ENCODE results near the gene ZBTB43.
"Not testable (repeated sequence)": the region's sequence is repeated elsewhere in the genome, so short reads cannot be mapped to it uniquely, and the experiment has no call there.

ZBTB43 gene

DNA sequence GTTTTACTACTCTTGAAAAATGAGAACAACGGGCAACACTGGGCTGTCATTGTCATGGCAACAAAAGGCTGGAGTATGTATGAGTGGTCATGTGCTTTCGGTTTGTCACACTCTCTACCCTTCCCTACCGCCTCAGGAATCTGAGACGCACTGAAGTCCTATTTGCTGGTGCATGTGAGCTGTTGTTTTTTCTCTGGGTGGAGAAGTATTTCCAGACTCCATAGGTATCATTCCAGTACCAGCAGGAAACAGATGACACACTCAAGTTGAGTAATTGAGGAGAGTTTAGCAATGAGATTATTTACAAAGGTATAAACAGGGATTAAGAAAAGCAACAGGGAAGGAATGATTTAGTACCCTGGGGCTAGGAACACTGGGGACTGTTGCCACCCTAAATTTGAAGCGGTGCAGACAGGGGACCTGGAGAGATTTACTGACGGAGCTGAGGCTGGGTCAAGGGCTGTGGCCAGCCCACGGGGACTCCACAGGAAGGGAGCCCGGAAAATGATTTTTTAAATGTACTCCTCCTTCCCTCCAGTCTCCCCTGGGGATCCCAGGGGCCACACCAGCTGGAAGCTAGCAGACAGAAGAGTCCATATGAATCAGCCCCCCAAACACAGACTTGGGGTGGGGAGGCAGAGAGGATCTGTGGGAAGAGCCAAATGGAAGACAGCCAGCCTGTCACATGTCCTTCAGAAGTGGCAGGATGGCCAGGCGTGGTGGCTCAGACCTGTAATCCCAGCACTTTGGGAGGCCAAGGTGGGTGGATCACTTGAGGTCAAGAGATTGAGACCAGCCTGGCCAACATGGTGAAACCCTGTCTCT, 13.2 kb upstream of the ZBTB43 start:
- DNase-seq: no peak

GRCh38 chr9:126793686-126794417, 11.0 kb upstream of the ZBTB43 start:
- DNase-seq: no peak

- no peak for DNase-seq
Measured at GRCh38 chr9:126794441-126794840, 10.4 kb upstream of the ZBTB43 start.

DNA sequence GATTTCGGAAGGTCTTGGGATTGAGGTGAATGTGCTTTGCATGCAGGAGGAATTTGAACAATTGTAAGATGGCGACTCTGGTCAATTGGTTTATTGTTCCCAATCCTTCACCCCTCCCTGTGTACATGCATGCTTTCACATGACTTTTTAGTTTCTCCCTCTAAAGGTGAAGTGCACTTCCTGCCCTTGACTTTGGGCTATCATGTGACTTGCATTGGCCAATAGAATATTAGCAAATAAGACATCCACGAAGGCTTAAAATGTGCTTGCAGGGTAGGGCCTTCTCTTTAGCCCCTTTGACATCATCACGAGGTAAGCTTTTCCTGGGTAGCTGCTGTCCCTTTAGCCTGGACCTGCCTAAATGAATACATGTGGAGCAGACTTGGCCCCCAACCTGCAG, 8.1 kb upstream of the ZBTB43 start:
- DNase-seq: no peak

DNA sequence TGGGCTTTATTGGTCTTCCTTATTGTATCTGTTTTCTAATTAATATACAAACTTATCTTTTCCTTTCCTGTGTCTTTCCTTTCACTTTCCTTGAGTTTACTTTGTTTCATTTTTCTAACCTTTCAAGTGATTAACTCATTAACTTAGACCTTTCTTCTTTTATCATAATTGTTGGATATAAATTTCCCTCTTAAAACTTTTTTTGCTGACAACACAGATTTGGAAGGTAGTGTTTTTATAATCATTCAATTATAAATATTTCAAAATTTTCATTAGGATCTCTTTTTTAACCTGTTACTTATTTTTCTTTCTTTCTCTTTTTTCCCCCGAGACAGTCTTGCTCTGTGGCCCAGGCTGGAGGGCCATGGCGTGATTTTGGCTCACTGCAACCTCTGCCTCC, 6.9 kb upstream of the ZBTB43 start:
- DNase-seq: no peak

DNA sequence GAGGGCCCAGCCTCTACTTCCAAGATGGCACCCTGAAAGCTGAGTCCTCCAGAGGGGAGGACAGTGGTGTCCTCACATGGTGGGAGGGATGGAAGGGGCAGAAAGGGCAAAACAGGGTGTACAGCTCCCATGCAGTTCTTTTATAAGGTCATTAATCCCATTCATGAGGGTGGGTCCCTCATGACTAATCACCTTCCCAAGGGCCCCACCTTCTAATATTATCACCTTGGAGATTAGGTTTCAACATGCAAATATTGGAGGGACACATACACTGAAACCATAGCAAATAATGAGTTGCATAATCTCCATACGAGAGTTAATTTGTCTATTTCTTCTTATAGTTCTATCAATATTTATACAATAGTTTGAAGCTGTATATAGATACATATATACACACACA, 5.8 kb upstream of the ZBTB43 start:
- no peak for DNase-seq

DNA sequence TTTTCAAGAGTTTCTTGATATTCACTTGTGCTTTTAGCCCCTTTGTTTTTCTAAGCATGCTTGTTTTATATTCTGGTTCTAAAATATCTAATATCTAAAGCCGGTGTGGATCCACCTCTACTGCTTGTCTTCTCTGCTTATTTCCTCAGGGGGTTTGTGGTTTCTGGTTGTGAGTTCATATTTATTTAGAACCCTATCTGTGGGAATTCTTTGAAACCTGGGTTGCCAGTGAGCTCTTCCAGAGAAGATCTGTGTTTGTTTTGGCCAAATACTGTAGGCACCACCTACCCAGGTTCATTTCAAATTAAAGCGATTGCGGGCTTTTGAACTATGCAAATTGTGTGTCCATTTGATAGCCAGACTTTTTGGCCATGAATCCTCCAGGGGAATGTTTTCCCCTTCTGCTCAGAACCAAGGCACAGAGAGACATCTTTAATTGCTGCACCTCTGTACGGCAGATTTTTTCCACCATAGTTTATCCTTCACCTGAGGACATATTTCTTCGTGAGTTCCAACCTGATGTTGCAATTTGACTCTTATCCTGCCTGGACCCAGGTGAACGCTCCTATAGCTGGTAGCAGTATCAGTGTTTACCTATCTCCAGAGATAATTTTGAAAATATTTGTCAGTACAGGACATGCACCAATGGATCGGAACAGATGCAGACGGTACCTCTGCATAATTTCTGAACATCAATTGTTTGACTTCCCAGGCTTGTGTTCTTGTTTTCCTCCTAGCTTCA, 2.4 kb upstream of the ZBTB43 start:
- no peak for DNase-seq

DNA sequence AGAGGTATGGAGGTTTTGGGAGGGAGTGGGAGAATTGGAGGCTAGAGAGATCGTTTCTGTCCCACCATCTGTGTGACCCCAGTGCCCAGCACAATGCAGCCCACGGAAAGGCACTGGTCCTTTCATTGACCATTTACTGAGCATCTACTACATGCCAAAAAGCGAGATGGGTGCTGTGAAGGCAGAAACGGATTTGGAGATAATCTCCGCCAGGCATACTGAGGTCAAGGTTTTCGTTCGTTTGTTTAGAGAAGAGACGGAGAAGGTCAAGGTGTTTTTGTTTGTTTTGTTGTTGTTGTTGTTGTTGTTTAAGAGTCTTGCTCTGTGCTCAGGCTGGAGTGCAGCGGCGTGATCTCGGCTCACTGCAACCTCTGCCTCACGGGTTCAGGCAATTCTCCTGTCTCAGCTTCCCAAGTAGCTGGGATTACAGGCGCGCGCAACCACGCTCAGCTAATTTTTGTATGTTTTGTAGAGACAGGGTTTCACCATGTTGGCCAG, 593 bp upstream of the ZBTB43 start:
- DNase-seq: no peak

- peak; percentile 86 for DNase-seq
Measured at GRCh38 chr9:126805554-126806262, 868 bp downstream of the ZBTB43 start.

DNA sequence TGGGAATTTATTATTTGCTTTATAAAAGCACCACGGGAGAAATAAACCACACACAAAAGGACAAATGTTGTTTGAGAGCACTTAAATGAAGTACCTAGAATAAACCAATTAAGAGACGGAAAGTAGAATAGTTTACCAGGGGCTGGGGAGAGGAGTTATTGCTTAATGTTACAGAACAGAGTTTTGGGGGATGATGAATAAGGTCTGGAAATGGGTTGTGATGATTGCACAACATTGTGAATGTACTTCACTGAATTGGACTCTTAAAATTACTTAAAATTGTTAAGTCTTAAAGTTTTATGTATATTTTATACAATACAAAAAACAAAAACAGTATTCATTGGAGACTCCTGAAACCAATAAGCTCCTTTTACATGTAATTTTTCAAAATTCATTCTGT, 1.5 kb downstream of the ZBTB43 start:
- peak; percentile 28 for DNase-seq

DNA sequence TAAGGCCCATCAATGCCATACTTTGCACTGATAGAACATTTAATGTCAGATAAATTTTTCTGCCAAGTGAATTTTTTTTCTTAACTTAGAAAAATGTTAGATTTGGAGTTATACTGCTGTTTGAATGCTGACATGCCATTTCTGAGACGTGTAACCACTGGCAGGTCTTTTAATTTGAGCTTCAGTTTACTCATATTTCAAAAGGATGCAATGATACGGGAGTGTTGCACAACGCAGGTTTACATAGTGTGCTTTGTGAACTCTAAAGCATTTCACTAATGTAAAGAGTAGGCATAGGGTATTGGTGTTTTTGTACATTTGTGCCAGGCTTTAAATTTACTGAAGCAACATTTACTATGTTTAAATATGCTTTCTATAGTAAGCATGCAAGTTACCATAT, 4.2 kb downstream of the ZBTB43 start:
- DNase-seq: no peak

- DNase-seq: not testable (repeated sequence)
Measured at GRCh38 chr9:126810221-126810620, 5.4 kb downstream of the ZBTB43 start.

DNA sequence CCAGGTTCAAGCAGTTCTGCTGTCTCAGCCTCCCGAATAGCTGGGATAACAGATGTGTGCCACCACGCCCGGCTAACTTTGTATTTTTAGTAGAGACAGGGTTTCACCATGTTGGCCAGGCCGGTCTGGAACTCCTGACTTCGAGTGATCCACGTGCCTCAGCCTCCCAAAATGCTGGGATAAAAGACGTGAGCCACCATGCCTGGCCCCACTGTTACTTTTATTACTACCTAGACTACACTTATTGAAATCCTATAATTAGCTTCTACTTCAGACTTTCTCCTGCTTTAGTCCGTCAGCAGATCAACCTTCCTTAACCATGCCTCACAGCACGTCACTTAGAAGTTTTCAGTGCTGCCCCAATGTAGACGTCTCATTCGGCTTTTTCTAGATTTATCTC, 8.2 kb downstream of the ZBTB43 start:
- no peak for DNase-seq

GRCh38 chr9:126814091-126814490, 9.3 kb downstream of the ZBTB43 start:
- DNase-seq: no peak

GRCh38 chr9:126817615-126818014, 12.8 kb downstream of the ZBTB43 start:
- DNase-seq: not testable (repeated sequence)

GRCh38 chr9:126818482-126818881, 13.6 kb downstream of the ZBTB43 start:
- peak; percentile 19 for DNase-seq

DNA sequence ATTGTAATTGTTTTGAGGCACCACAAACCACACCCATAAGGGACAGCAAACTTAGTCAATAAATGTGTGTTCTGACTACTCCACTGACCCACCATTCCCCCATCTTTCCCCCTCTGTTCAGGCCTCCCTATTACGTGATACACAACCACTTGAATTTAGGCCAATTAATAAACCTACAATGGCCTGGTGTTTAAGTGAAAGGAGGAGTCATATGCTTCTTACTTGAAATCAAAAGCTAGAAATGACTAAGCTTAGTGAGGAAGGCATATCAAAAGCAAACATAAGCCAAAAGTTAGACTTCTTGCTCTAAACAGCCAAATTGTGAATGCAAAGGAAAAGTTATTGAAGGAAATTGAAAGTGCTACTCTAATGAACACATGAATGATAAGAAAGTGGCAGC, 14.6 kb downstream of the ZBTB43 start:
- no peak for DNase-seq

- DNase-seq: no peak
Measured at GRCh38 chr9:126822278-126822677, 17.4 kb downstream of the ZBTB43 start.

GRCh38 chr9:126822873-126823272, 18.0 kb downstream of the ZBTB43 start:
- DNase-seq: no peak

DNA sequence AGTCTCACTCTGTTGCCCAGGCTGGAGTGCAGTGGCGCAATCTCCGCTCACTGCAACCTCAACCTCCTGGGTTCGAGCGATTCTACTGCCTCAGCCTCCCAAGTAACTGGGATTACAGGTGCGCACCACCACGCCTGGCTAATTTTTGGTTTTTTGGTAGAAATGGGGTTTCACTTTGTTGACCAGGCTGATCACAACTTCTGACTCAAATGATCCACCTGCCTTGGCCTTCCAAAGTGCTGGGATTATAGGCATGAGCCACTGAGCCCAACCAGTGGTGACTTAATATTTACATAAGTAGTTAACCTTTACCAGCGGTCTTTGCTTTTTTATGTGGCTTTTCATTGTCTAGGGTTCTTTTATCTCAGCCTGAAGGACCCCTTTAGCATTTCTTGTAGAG, 19.2 kb downstream of the ZBTB43 start:
- not testable (repeated sequence) for DNase-seq

- no peak for DNase-seq
Measured at GRCh38 chr9:126827227-126827626, 22.4 kb downstream of the ZBTB43 start.

GRCh38 chr9:126829035-126829434, 24.2 kb downstream of the ZBTB43 start:
- DNase-seq: no peak

DNA sequence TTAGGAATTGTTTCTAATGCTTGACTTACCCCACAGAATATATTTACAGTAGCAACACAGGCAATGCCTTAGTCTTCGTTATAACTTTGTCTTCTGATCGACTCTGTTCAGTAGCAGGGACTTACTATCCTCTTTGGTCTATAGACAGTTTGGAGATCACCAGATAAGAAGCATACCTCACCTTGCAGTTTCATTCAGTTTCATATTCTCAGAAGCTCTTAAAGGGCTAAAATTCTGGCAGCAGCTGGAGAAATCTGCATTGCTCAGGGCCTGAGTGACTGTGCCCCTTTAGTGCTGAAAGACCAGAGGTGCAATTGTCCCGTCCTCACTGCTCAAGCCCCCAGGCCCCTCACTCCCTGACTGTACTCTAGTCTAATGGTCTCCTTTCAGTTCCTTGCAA, 26.0 kb downstream of the ZBTB43 start:
- DNase-seq: no peak
